ENCODE results near the gene ABHD6. TPM values are rescaled to one million over a fixed set of nuclear protein-coding genes. Genes with fewer than 3 reads are reported as not detected.
"Not testable (repeated sequence)": the region's sequence is repeated elsewhere in the genome, so short reads cannot be mapped to it uniquely, and the experiment has no call there.

The ABHD6 gene
- total and polyA plus RNA-seq, 11 donors = 2.9 to 14.6 (median 6.9) TPM

DNA sequence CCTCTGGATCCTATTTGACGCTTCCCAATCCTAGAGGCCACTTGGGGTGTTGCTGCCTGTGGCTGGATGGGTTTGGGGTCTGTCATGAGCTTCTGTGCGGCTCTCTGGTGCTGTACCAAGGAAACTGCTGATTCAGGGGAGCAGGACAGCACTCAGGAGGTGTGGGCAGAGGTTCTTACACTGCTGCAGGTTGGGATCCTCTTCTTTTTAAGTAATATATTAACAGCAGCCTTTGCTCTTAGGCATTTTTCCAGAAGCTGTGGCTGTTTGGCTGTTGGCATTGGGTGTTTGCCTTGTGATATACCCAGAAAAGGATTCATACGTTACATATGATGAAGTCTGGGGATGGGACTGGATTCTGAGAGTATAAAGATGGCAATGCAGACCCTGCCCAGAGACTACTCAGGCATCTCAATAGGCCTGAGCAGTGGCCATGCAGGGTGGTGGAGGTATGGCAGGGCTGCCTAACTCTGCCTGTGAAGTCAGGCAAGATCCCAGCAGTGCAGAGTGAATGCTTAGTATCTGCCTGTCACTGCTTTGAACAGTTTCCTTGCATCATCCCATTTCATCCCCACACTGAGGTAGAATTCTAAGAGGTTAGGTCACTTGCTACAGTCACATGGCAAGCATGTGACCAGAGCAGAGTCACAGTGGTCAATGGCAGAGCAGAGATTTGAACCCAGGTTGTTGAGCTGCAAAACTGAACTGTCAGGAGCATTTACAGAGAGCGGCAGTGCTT is 3.9 kb downstream of the ABHD6 start:
- Histone ChIP-seq H3K27ac (peak overlapping the region in 2 of 12 donors; percentile 17 to 29), H3K36me3 (no peaks in the 10 kb centered on the region), H3K9me3 (no peaks in the 10 kb centered on the region), H3K4me3 (no peak overlapping the region), H3K27me3 (no peaks in the 10 kb centered on the region), H3K4me1 (peaks cover 0 to 41% (median 10%) of the 10 kb centered on the region in 12 donors)
- TF ChIP-seq POLR2A (IDR thresholded peaks at IDR 0.05) = no peak
- TF ChIP-seq, protein P1, sequence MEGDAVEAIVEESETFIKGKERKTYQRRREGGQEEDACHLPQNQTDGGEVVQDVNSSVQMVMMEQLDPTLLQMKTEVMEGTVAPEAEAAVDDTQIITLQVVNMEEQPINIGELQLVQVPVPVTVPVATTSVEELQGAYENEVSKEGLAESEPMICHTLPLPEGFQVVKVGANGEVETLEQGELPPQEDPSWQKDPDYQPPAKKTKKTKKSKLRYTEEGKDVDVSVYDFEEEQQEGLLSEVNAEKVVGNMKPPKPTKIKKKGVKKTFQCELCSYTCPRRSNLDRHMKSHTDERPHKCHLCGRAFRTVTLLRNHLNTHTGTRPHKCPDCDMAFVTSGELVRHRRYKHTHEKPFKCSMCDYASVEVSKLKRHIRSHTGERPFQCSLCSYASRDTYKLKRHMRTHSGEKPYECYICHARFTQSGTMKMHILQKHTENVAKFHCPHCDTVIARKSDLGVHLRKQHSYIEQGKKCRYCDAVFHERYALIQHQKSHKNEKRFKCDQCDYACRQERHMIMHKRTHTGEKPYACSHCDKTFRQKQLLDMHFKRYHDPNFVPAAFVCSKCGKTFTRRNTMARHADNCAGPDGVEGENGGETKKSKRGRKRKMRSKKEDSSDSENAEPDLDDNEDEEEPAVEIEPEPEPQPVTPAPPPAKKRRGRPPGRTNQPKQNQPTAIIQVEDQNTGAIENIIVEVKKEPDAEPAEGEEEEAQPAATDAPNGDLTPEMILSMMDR (IDR thresholded peaks at IDR 0.05) = no peak
- 93 to 95% (median 93%) methylated on average over 4 of the region's 4 CpGs for WGBS, 4 donors
- no peak for ATAC-seq
- no peak for DNase-seq
- intact Hi-C loops (cut with DNase I) = loop anchor here in 1 of 10 donors (10.0 kb wide), 1 partner anchor 53 kb away; no protein-coding TSS in a partner anchor

DNA sequence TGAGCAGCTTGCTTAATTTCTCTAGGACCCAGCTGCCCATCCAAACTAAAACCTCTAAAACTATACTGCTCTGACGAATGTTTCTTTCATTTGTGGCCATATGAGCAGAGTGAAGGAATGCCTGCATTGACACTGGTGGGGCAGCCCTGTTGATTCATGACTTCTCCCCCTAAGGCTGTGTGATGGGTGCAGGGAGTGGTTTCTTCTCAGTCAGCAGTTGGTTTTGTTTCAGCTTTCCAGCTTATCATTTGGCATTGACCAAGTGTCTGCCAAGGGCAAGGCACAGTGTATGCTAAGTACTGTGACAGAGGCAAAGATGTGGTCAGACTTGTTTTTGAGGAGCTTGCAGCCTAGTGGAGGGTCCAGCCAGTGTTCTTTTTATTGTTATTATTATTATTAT is 4.7 kb downstream of the ABHD6 start:
- H3K4me3 ChIP-seq = no peak overlapping the region
- no peaks in the 10 kb centered on the region for H3K9me3 ChIP-seq
- ATAC-seq (peak in 3 of 4 donors; percentile 29 to 52 (median 37)), DNase-seq (peak in 1 of 5 donors; percentile 28)
- peaks cover 0 to 36% (median 6%) of the 10 kb centered on the region in 12 donors for H3K4me1 ChIP-seq
- intact Hi-C loops (cut with DNase I) = loop anchor here in 1 of 10 donors (10.0 kb wide), 1 partner anchor 52 kb away; no protein-coding TSS in a partner anchor
- TF ChIP-seq, protein P1 (IDR thresholded peaks at IDR 0.05) = no peak
- no peak for TF ChIP-seq POLR2A (IDR thresholded peaks at IDR 0.05)
- 50 to 75% (median 57%) methylated on average over 1 of the region's 1 CpG for WGBS, 4 donors
- H3K36me3 ChIP-seq = no peaks in the 10 kb centered on the region
- H3K27ac ChIP-seq = peak overlapping the region in 1 of 12 donors; percentile 29
- no peaks in the 10 kb centered on the region for H3K27me3 ChIP-seq

DNA sequence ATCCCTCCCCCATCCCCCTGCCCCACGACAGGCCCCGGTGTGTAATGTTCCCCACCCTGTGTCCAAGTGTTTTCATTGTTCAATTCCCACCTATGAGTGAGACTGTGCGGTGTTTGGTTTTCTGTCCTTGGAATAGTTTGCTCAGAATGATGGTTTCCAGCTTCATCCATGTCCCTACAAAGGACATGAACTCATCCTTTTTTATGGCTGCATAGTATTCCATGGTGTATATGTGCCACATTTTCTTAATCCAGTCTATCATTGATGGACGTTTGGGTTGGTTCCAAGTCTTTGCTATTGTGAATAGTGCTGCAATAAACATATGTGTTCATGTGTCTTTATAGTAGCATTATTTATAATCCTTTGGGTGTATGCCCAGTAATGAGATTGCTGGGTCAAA is 5.3 kb downstream of the ABHD6 start:
- not testable (repeated sequence) for H3K27ac ChIP-seq, DNase-seq, H3K27me3 ChIP-seq, H3K9me3 ChIP-seq, ATAC-seq, H3K4me3 ChIP-seq, H3K36me3 ChIP-seq
- intact Hi-C loops (cut with DNase I) = loop anchor here in 1 of 10 donors (10.0 kb wide), 1 partner anchor 52 kb away; no protein-coding TSS in a partner anchor
- WGBS, 4 donors = 72 to 91% (median 74%) methylated on average over 4 of the region's 4 CpGs
- peaks cover 0 to 36% (median 6%) of the 10 kb centered on the region in 12 donors for H3K4me1 ChIP-seq

DNA sequence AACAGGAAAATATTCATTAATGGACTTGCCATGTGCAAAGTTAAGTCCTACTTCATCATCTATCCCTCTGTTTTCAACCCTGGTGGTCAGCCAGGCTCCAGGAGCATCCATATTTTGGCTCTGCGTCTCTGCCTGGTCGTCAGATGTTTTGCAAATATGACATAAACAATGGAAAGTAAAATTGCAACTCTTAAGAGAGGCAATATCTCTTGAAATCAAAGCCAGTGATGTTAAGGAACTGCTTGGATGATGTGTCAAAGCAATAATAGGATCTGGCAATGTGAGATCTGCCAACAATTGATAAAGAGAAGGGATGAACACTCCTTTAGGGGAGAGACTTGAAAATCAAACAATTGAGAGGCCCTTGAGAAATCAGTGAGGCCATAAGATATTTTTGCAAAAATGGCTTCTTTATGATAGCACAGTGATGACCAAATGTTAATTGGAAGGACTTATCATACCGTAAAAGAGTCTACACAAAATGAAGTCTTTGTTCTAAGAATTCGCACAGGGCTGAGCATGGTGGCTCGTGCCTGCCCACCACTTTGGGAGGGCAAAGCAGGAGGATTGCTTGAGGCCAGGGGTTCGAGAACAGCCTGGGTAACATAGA is 6.5 kb downstream of the ABHD6 start:
- WGBS, 4 donors = 90 to 94% (median 91%) methylated on average over 6 of the region's 6 CpGs
- no peak for DNase-seq
- intact Hi-C loops (cut with DNase I) = loop anchor here in 1 of 10 donors (10.0 kb wide), 1 partner anchor 51 kb away; no protein-coding TSS in a partner anchor
- Histone ChIP-seq H3K9me3 (no peaks in the 10 kb centered on the region), H3K36me3 (no peaks in the 10 kb centered on the region), H3K27ac (no peak overlapping the region), H3K27me3 (no peaks in the 10 kb centered on the region), H3K4me1 (peaks cover 0 to 28% (median 0%) of the 10 kb centered on the region in 12 donors), H3K4me3 (no peak overlapping the region)
- TF ChIP-seq, protein P1 (IDR thresholded peaks at IDR 0.05) = no peak
- TF ChIP-seq POLR2A (IDR thresholded peaks at IDR 0.05) = no peak
- ATAC-seq = no peak
